Activated T-helper 1 cell treated with anti-CD3 and anti-CD28 coated beads, Interleukin-12 subunit alpha, Interleukin-12 subunit beta, Interleukin-2, Interleukin-4 antibody, amounts not matched to agents 30 ng/mL and 10 ng/mL and 1 ng/mL, durations not matched to agents 14 hours and 24 hours and 36 hours (primary cell): Measurements from ENCODE around the gene XKR8. TPM values are rescaled to one million over a fixed set of nuclear protein-coding genes. Genes with fewer than 3 reads are reported as not detected.

Experiments used
- total RNA-seq: library from RNA; stranded (reverse); gene quantifications from 2 replicates; pipeline ENCODE4 v1.2.3, GENCODE V29; 2022

The XKR8 gene
- total RNA-seq, 1 donor from 2014 or later: 5.7 TPM

Other genes with a start within 250 kb of the XKR8 start
- 9.9 and 13.1 TPM in 2 replicates for gene FAM76A, start 234.0 kb upstream of the XKR8 start, total RNA-seq
- 22.0 and 23.9 TPM in 2 replicates for gene STX12, start 186.8 kb upstream of the XKR8 start, total RNA-seq
- 84.1 and 88.1 TPM in 2 replicates for gene PPP1R8, start 129.2 kb upstream of the XKR8 start, total RNA-seq
- 28.7 and 33.5 TPM in 2 replicates for gene THEMIS2, start 87.4 kb upstream of the XKR8 start, total RNA-seq
- 96.0 and 96.5 TPM in 2 replicates for gene RPA2, start 45.4 kb upstream of the XKR8 start, total RNA-seq
- gene SMPDL3B, start 25.0 kb upstream of the XKR8 start, total RNA-seq: 0.29 and 0.60 TPM in 2 replicates
- gene EYA3, start 128.6 kb downstream of the XKR8 start, total RNA-seq: 32.2 and 35.5 TPM in 2 replicates
- gene PTAFR, start 216.7 kb downstream of the XKR8 start, total RNA-seq: 0.24 and 0.62 TPM in 2 replicates